HCT116 (cell line): ENCODE data around the gene SLC13A3. TPM values are rescaled to one million over a fixed set of nuclear protein-coding genes. Genes with fewer than 3 reads are reported as not detected.
A peak's percentile ranks its signal among the peaks of the same experiment; 100 is the strongest.

Source experiments
- ATAC-seq: fragments of 200-7000 bp; cut with Tn5 transposase; 2 replicates; pipeline ENCODE4 v1.9.1; 2020; ENCODE audit warnings: mild to moderate bottlenecking, moderate library complexity
- BruUV-seq: library from RNA; stranded (reverse); fragments of 400-500 nt; replicated peaks from 2 replicates; lab custom pipeline; 2021; lab: Mats Ljungman, UMichigan
- CTCF ChIA-PET: fragments of 300-600 bp; sonication (Branson Sonifier 250); formaldehyde crosslinking; loops from one replicate; lab custom pipeline; 2021; ENCODE audit warnings: antibody characterized with exemption; lab: Charles Lee
- POLR2A ChIA-PET: fragments of 300-600, 350-600 bp; sonication (Branson Sonifier 250); formaldehyde crosslinking; loops from one replicate; lab custom pipeline; 2021; ENCODE audit warnings: antibody characterized with exemption; lab: Charles Lee
- RAD21 ChIA-PET, 2 experiments: fragments of 300-600 bp; sonication (Branson Sonifier 250); formaldehyde crosslinking; loops; one replicate each; lab custom pipeline; 2023; ENCODE audit warnings: low total read pairs in 2 of 2; ENCODE audit not compliant: uncharacterized antibody in 2 of 2, unreplicated experiment in 2 of 2, low non-redundant PET in 1 of 2; lab: Charles Lee
- DNase-seq: peaks from one replicate; pipeline ENCODE4 v3.0.0-alpha.2; 2010; ENCODE audit warnings: low read depth, low spot score
- H2AFZ ChIP-seq: fragments of 200-600 bp; shearing (Covaris generic), sonication (generic); 2 replicates; pipeline ENCODE4 v1.6.1; 2017; ENCODE audit warnings: low read depth, mixed run types, mixed read lengths, antibody characterized with exemption, low read length; ENCODE audit not compliant: poor library complexity, severe bottlenecking
- H3K27ac ChIP-seq: 2 replicates; pipeline ENCODE4 v1.5.1; 2012; ENCODE audit warnings: low read depth, low read length
- H3K27me3 ChIP-seq: fragments of 200-600 bp; sonication (generic); 2 replicates; pipeline ENCODE4 v1.6.1; 2016; ENCODE audit warnings: mixed run types, low read length, mixed read lengths; ENCODE audit not compliant: insufficient read depth
- H3K36me3 ChIP-seq, 2 experiments: fragments of 200-500 bp in 1 of 2; fragments of 200-600 bp in 1 of 2; sonication (Bioruptor generic) in 1 of 2; sonication (generic) in 1 of 2; 2 replicates each; pipeline versions ENCODE4 v1.5.1 to v1.6.1; 2014 to 2016; ENCODE audit warnings: low read length in 2 of 2, inconsistent platforms in 1 of 2, mixed read lengths in 1 of 2, mixed run types in 1 of 2; ENCODE audit not compliant: insufficient read depth in 2 of 2, control insufficient read depth in 1 of 2
- H3K4me1 ChIP-seq, 2 experiments: fragments of 200-600 bp in 1 of 2; sonication (generic) in 1 of 2; 2 replicates each; pipeline versions ENCODE4 v1.5.1 to v1.6.1; 2012 to 2017; ENCODE audit warnings: low read length in 2 of 2, inconsistent platforms in 1 of 2, mild to moderate bottlenecking in 1 of 2, mixed read lengths in 1 of 2, mixed run types in 1 of 2, moderate library complexity in 1 of 2; ENCODE audit not compliant: insufficient read depth in 2 of 2, control insufficient read depth in 1 of 2
- H3K4me2 ChIP-seq: fragments of 200-600 bp; sonication (generic); 2 replicates; pipeline ENCODE4 v1.6.1; 2017; ENCODE audit warnings: mixed run types, low read length, mixed read lengths
- H3K4me3 ChIP-seq, 2 experiments: fragments of 200-600 bp in 1 of 2; sonication (generic) in 1 of 2; replicated peaks in 1 of 2; 2 replicates each; pipeline ENCODE4 v1.5.1; 2011 to 2016; ENCODE audit warnings: low read length in 2 of 2, control low read depth in 1 of 2, low read depth in 1 of 2, mild to moderate bottlenecking in 1 of 2, mixed read lengths in 1 of 2, mixed run types in 1 of 2
- H3K79me2 ChIP-seq: fragments of 200-600 bp; sonication (generic); 2 replicates; pipeline ENCODE4 v1.6.1; 2017; ENCODE audit warnings: mild to moderate bottlenecking, mixed run types, low read length, moderate library complexity, mixed read lengths; ENCODE audit not compliant: insufficient read depth
- H3K9ac ChIP-seq: fragments of 200-600 bp; sonication (generic); 2 replicates; pipeline ENCODE4 v1.6.1; 2016; ENCODE audit warnings: low read length, mixed read lengths
- H3K9me2 ChIP-seq: fragments of 200-600 bp; sonication (generic), shearing (Covaris generic); 2 replicates; pipeline ENCODE4 v1.6.1; 2017; ENCODE audit warnings: mixed run types, mild to moderate bottlenecking, moderate library complexity; ENCODE audit not compliant: insufficient read depth
- H3K9me3 ChIP-seq, 2 experiments: fragments of 200-500 bp in 1 of 2; fragments of 200-600 bp in 1 of 2; sonication (Bioruptor generic) in 1 of 2; sonication (generic) in 1 of 2; 2 replicates each; pipeline ENCODE4 v1.6.1; 2014 to 2017; ENCODE audit warnings: low read length in 2 of 2, mixed read lengths in 2 of 2, inconsistent platforms in 1 of 2, low read depth in 1 of 2, mild to moderate bottlenecking in 1 of 2, mixed run types in 1 of 2, moderate library complexity in 1 of 2; ENCODE audit not compliant: control insufficient read depth in 1 of 2, insufficient read depth in 1 of 2
- H4K20me1 ChIP-seq: fragments of 200-600 bp; sonication (generic), shearing (Covaris generic); 2 replicates; pipeline ENCODE4 v1.6.1; 2017; ENCODE audit warnings: mixed run types, mild to moderate bottlenecking, moderate library complexity; ENCODE audit not compliant: insufficient read depth
- EZH2 ChIP-seq: fragments of 200-600 bp; sonication (generic); IDR thresholded peaks from 2 replicates; pipeline ENCODE4 v1.6.1; 2017; ENCODE audit warnings: antibody characterized with exemption, mixed run types
- EZH2phosphoT487 ChIP-seq: fragments of 200-600 bp; IDR thresholded peaks from 2 replicates; pipeline ENCODE4 v1.6.1; 2018; ENCODE audit warnings: antibody characterized with exemption, borderline replicate concordance
- SP1 ChIP-seq: IDR thresholded peaks from 2 replicates; pipeline ENCODE4 v1.6.1; 2012; ENCODE audit warnings: low read depth
- intact Hi-C: fragments of 100-400 bp; cut with micrococcal nuclease; formaldehyde crosslinking; loops from 2 replicates; pipeline ENCODE4 v1.10.0; 2022
- total RNA-seq: library from RNA; stranded (reverse); gene quantifications from one replicate; pipeline ENCODE4 v1.2.1, GENCODE V29; 2021; ENCODE audit not compliant: unreplicated experiment

SLC13A3 gene
- total RNA-seq, 1 experiment from 2014 or later: not detected

GRCh38 chr20:46698788-46699187, 47.5 kb upstream of the SLC13A3 start:
- POLR2A ChIA-PET: no interaction called here
- Histone ChIP-seq H2AFZ (peak overlapping the region; percentile 92), H3K9me2 (no peaks in the 10 kb centered on the region)
- intact Hi-C loops: loop anchor here (1.0 kb wide), 1 partner anchor 177 kb away; no protein-coding TSS in a partner anchor
- no peak for TF ChIP-seq SP1
- no peak for TF ChIP-seq EZH2
- TF ChIP-seq, all 23 proteins: peak for 0
- H3K36me3 ChIP-seq: no peaks in the 10 kb centered on the region
- H4K20me1 ChIP-seq: no peaks in the 10 kb centered on the region
- no TSS peak for BruUV-seq
- H3K79me2 ChIP-seq: no peaks in the 10 kb centered on the region
- ChIA-PET CTCF (interaction anchor here (1.3 kb wide), 1 partner anchor 9 kb away, joined by 5 read pairs; no protein-coding TSS in a partner anchor), RAD21 (no interaction called here)
- H3K9ac ChIP-seq: no peak overlapping the region
- no peaks in the 10 kb centered on the region for H3K27me3 ChIP-seq
- H3K4me2 ChIP-seq: no peak overlapping the region
- DNase-seq (no peak), ATAC-seq (peak; percentile 54)
- no peak overlapping the region for H3K27ac ChIP-seq
- no peak overlapping the region for H3K4me3 ChIP-seq
- H3K4me1 ChIP-seq: peaks cover 5 to 19% of the 10 kb centered on the region in 2 experiments; a peak in 3 of 4 replicates
- no peaks in the 10 kb centered on the region for H3K9me3 ChIP-seq

GRCh38 chr20:46696791-46697279, 45.6 kb upstream of the SLC13A3 start:
- Histone ChIP-seq H3K4me3 (no peak overlapping the region), H3K9me2 (no peaks in the 10 kb centered on the region), H2AFZ (no peak overlapping the region), H3K79me2 (no peaks in the 10 kb centered on the region), H4K20me1 (no peaks in the 10 kb centered on the region), H3K36me3 (no peaks in the 10 kb centered on the region), H3K27ac (no peak overlapping the region), H3K4me2 (no peak overlapping the region), H3K9ac (no peak overlapping the region), H3K4me1 (peaks cover 0 to 12% of the 10 kb centered on the region in 2 experiments; a peak in 1 of 4 replicates), H3K9me3 (no peaks in the 10 kb centered on the region; a peak in 1 of 4 replicates), H3K27me3 (no peaks in the 10 kb centered on the region)
- TF ChIP-seq EZH2phosphoT487: no peak
- TF ChIP-seq EZH2: no peak
- intact Hi-C loops: no loop called here
- CTCF ChIA-PET: no interaction called here
- BruUV-seq: no TSS peak
- POLR2A ChIA-PET: no interaction called here
- no peak for DNase-seq
- ATAC-seq: no peak
- RAD21 ChIA-PET: no interaction called here
